GM23338 (cell line): ENCODE data around the gene TMPRSS9.
"Not testable (repeated sequence)": the region's sequence is repeated elsewhere in the genome, so short reads cannot be mapped to it uniquely, and the experiment has no call there.

ENCODE experiments used
- CREB1 ChIP-seq: fragments of 250-450 bp; sonication (Bioruptor Pico); IDR thresholded peaks from 2 replicates; pipeline ENCODE4 v1.5.0; 2020; ENCODE audit warnings: low read depth, mild to moderate bottlenecking, moderate library complexity
- CTCF ChIP-seq, 2 experiments: fragments of 200-600 bp in 1 of 2; sonication (generic) in 1 of 2; conservative IDR thresholded peaks; 2 replicates each; pipeline versions ENCODE4 v1.5.1 to v1.6.1; 2016 to 2017; ENCODE audit warnings: antibody characterized with exemption in 2 of 2, low read depth in 2 of 2, mild to moderate bottlenecking in 2 of 2, moderate library complexity in 1 of 2
- EZH2phosphoT487 ChIP-seq: fragments of 200-600 bp; sonication (generic); IDR thresholded peaks from one replicate; pipeline ENCODE4 v1.8.1; 2018; ENCODE audit warnings: antibody characterized with exemption; ENCODE audit not compliant: unreplicated experiment
- REST ChIP-seq: IDR thresholded peaks from one replicate; pipeline ENCODE4 v1.6.1; 2018; ENCODE audit warnings: antibody characterized with exemption; ENCODE audit not compliant: unreplicated experiment

DNA sequence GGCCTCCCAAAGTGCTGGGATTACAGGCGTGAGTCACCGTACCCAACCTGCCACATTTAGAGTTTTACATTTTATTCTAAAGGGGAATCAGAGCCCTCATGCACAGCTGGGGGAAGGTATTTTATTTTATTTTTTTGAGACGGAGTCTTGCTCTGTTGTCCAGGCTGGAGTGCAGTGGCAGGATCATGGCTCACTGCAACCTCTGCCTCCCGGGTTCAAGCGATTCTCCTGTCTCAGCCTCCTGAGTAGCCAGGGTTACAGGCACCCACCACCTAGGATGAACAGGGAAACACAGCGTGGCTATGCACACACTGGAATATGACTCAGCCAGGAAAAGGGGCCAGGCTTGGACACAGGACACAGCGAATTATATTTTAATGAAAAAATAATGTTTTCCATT, 37.1 kb downstream of the TMPRSS9 start:
- TF ChIP-seq CTCF (conservative IDR thresholded peaks at IDR 0.05; ENCODE audit: low read depth in 2 of 2); EZH2phosphoT487; REST; CREB1: not testable (repeated sequence)
